ENCODE data around the gene COL19A1.
"Not testable (repeated sequence)": the region's sequence is repeated elsewhere in the genome, so short reads cannot be mapped to it uniquely, and the experiment has no call there.

The COL19A1 gene

DNA sequence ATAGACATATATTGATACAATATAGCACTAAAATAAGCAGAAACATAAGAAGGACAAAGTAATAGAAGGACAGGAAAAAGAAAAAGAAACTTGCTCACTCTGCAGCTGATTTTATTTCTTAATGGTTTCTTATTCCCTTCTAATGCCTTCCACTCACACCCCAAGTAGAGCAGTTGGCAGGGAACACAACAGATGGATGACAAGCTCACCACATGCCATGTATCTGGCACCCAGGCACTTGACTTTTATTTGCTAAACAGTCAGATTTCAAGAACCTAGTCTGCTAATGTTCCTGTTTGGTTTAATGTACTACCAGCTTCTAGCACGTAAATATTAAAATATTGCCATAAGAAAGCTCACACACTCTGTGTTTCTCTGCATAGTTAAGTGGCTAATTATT, 87.1 kb downstream of the COL19A1 start:
- DNase-seq (ENCODE audit: insufficient read length, low spot score) (no peak), FAIRE-seq (no peak)

DNA sequence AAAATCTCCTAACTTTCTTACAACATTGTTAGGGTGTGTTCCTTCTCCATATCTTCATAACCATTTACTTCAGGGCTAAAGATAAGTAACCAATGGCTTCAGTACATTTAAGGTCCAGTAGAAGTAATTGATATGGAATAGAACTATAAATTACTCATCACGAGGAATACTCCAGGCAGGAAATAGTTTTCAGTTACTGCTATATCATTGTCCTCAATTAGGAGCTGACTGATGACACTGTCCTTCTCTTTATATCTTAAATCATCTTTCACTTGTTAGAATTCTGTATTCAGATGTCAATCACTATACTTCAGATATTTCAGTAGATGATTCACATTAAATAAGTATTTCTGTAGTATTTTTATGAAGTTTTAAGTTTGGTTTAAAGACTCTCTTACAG, 88.4 kb downstream of the COL19A1 start:
- FAIRE-seq (no peak), DNase-seq (ENCODE audit: insufficient read length, low spot score) (no peak)

DNA sequence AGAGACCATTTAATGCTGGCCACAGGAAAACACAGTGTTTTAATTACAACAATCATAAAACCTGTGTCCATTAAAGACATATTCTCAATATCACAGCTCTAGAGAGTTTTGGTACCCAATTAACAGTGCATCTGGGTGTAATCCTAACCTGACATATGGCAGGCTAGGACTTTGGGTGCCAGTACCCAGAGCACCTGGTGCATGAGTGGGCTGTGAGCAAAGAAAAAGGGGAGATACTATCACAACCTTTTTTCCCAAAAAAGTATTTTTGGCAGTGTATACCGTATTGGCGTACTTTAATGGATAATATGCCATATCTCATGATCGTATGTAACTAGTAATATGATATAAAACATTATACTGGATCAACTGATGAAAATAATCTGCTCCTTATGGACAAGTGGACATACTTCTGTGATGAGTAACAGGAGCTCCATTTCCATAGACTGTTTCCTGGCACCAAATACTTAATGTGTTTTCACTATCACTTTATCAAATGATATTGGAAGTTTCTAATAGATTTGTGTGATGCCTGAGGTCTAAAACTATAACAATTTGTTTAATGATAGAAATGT, 91.7 kb downstream of the COL19A1 start:
- DNase-seq (ENCODE audit: insufficient read length, low spot score) (no peak), FAIRE-seq (no peak)

DNA sequence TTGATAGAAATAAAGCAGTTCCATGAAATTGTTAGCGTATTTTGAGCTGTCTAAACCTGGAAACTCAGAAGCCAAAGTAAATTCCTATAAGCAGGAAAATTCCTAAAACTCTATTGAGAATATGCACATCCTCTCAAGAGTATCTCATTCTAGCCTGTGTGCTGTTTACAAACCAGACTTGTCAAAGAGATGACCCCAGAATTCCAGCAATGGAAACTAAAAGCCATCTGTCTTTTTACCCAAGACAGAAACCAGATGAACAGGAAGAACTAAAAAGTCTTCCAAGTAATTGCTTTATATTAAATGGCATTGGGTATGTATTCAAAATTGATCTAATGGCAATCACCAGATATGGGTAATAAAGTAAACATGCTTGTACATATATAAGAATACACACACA, 92.6 kb downstream of the COL19A1 start:
- no peak for FAIRE-seq
- DNase-seq (ENCODE audit: insufficient read length, low spot score) = no peak

DNA sequence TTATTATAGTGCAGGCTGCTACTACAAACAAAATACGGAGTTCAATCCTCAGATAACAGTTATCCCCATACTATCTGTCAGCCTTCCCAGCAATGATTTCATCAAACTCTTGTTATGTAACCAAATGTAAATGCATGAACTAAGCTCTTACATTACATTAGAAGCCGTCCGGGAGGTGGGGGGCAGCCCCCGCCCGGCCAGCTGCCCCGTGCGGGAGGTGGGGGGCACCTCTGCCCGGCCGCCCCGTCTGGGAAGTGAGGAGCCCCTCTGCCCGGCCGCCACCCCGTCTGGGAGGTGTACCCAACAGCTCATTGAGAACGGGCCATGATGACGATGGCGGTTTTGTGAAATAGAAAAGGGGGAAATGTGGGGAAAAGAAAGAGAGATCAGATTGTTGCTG, 99.6 kb downstream of the COL19A1 start:
- FAIRE-seq; DNase-seq (ENCODE audit: insufficient read length, low spot score): not testable (repeated sequence)

DNA sequence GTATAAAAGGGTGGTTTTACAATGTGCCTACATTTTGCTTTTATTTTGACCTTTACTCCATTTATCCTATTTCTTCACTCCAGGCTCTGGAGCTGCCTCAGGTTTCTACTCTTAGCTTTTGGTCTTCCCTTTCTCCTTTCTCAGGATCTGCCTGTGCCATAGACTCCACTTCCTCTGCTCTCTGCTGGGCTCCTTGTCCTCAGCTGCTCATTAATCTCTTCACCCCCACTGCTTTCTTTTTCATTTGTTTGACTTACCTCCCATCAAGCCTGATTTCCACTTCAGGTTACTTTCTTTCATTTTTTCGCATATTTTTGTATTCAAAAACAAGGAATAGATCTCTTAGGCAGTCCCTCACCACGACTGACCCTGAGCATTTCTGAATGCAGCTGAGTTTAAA, 106.8 kb downstream of the COL19A1 start:
- DNase-seq (ENCODE audit: insufficient read length, low spot score) (no peak), FAIRE-seq (no peak)

DNA sequence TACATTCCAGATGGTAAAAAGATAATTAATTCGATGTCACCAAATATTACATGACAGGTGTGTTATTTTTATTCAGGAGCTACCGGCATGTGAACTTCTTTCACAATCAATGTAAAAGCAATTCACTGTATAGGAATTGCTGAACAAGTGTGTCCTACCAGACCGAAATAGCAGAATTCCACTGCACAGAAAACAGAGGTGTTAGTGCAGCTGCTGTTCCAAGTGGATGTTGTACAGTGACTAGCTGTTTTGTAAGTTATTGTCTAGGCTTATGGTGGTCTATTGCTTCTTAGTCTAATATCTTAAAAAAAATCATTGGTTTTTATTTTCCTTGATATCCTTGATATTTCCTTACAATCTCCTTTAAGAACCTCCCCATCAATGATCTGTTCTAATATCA, 107.4 kb downstream of the COL19A1 start:
- no peak for FAIRE-seq
- no peak for DNase-seq (ENCODE audit: insufficient read length, low spot score)

DNA sequence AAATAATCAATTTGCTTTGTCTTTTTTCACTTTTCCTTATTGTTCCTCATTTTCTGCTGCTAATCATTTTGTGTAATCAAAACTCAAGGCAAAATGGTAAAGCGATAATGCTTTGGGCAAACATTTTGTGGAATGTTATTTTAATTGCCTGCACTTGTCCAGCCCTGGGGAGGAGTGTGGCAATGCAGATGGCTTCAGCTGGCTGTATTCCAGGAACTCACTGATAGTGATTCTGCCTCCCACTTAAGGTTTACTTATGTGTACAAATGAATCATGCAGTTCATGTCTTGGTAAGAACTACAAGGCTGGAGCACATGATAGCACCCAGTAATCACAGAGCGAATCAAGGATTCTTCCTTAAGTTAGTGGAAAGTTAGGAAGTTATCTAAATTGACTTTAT, 107.8 kb downstream of the COL19A1 start:
- FAIRE-seq (no peak), DNase-seq (ENCODE audit: insufficient read length, low spot score) (no peak)

DNA sequence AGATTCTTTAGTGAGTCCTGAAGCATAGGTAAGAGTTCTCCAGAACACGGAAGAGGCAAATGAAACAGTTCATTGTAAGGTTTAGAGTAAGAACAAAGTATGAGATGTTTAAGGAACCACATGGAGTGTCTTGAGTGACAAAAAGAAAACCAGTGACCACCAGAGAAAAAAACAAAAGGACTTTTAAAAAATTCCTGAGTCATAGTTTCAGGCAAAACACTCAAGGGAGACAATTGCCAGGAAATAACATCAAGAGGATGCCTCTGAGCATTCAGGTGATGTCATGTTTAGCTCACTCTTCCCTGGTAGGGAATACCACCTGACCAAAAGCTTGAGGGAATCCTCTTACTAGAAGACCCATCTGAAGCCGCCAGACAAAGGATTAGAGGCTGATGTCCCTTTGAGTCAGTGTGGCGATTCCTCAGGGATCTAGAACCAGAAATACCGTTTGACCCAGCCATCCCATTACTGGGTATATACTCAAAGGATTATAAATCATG, 110.3 kb downstream of the COL19A1 start:
- FAIRE-seq = no peak
- no peak for DNase-seq (ENCODE audit: insufficient read length, low spot score)

DNA sequence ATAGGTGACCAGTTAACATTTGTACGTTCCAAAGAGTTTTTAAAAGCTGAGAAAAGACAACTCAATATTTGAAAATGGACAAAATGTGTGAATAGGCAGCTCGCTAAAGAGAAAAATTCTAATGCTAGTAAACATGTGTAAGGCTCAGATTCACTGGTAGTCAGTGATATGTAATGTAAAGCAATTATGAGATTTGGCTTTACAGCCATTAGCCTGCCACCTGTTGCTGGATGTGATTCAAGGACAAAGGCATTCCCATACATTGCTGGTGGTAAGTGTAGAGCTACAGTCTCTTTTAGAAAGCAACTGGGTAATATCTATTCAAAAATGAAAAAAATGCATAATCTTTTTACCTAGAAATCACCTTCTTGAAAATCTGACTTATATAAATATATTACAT, 114.3 kb downstream of the COL19A1 start:
- FAIRE-seq = no peak
- no peak for DNase-seq (ENCODE audit: insufficient read length, low spot score)

DNA sequence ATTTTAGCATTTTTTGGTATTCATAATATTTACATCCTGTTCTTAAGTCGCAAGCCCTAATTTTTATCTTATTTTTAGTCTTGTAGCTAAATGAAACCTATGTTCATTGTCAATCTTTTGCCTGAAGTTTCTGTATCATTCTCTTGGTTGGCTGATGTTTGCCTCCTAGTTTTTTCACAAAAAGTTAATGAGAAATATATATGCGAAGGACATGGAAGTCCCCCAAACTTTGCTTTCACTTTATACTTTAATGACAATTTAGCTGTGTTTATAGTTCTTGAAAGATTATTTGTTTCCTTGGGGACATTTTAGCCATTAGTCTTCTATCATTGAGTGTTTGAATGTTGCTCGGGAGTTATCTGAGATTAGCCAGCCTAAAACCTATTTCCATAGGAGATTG, 118.2 kb downstream of the COL19A1 start:
- no peak for DNase-seq (ENCODE audit: insufficient read length, low spot score)
- FAIRE-seq = no peak

DNA sequence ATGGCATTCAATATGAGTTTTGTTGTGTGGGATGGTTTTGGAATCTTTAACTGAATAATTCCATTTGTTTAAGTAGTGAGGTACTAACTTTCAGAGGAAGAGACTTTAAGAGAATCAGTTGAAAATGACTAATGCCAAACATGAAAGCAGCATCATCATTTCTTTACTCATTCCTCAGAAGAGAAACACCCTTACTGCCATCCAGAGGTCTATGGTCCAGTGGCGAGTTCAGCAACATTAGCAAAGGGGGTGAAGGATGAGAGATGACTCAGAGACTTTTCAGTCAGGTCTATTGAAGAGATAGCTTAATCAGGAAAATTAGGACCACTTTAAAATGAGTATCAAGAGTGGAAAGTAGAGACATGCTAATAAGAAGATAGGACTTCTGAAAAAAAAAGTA, 118.8 kb downstream of the COL19A1 start:
- no peak for FAIRE-seq
- DNase-seq (ENCODE audit: insufficient read length, low spot score) = no peak

DNA sequence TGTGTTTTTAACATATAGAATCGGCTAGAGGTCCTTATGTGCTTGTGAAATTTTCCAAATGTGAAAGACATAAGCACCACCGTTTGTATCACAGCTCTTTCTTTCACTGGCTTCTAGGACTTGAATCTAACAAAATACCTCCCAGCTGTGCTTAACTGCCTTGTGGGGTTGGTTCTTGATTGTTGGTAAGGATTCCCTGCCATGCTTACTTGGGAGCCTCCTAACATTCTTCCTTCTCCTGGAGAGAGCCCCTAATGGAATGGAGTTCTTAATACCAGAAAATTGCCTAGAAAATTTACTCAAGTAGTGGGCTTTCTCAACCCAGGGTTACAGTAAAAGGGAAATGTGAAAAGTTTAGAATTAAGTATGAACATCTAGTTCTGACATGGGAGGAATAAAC, 121.2 kb downstream of the COL19A1 start:
- DNase-seq (ENCODE audit: insufficient read length, low spot score) (no peak), FAIRE-seq (no peak)

DNA sequence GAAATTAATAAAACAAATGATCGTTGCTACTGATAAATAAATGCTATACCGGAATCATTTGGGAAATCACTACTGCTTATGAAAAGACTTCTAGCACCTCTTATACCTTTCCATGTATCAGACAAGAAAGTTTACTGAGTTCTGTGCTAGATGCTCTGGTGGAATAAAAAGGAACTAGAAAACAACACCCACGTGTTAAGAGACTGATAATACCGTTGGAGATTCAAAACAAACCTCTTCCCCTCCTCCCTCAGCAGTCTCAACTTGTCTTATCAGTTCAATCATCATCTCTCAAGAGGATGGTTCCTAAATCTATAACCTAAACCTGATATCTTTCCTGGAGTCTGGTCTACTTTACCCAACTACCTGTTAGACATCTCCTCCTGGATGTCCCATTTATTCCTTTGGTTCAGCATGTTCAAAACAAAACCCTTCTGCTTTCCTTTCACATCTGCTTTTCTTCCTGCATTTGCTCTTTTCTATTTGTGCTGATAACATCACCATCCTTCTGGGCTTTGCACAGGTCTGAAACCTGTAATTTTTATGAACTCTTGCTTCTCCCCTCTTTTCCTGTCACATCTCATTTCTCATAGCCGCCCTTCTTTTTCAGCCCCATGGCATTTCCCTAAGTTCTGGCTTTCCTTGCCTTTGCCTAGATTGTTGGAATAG, 122.2 kb downstream of the COL19A1 start:
- DNase-seq (ENCODE audit: insufficient read length, low spot score) (no peak), FAIRE-seq (no peak)

DNA sequence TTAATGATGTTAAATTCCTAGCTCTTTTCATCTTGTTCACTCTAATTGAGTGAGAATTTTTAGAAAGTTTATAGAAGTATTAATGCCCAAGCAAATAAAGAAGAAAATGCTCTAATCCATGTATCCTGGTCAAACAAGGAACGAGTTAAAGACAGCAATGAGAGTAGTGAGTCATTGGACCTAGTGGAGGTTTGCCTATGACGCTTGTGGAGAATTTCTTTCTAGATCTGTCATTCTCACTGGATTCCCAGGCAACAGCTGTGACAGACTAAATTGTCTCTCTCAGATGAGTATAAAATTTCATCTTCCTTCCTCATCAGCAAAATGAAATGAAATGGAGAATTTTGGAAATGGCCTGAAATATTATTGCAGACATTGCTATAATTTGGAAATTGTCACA, 127.9 kb downstream of the COL19A1 start:
- DNase-seq (ENCODE audit: insufficient read length, low spot score) (no peak), FAIRE-seq (no peak)

DNA sequence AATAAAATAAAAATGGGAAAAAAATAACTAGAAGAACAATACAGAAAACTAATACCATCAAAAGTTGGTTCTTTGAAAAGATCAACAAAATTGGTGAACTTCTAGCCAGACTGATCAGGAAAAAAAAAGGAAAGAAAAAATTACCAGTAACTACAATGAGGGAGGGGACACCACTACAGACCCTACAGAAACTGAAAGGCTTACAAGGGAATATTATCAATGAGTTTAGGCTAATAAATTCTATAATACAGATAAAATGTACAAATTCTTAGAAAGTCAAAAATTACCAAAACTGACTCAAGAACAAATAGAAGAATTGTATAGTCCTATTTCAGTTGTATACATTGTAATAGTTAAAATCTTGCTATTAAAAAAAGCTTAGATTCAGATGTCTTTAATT, 141.8 kb downstream of the COL19A1 start:
- no peak for DNase-seq (ENCODE audit: insufficient read length, low spot score)
- no peak for FAIRE-seq

DNA sequence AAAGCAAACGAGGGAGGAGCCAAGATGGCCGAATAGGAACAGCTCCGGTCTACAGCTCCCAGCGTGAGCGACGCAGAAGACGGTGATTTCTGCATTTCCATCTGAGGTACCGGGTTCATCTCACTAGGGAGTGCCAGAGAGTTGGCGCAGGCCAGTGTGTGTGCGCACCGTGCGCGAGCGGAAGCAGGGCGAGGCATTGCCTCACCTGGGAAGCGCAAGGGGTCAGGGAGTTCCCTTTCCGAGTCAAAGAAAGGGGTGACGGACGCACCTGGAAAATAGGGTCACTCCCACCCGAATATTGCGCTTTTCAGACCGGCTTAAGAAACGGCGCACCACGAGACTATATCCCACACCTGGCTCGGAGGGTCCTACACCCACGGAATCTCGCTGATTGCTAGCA, 144.0 kb downstream of the COL19A1 start:
- not testable (repeated sequence) for DNase-seq (ENCODE audit: insufficient read length, low spot score); FAIRE-seq

DNA sequence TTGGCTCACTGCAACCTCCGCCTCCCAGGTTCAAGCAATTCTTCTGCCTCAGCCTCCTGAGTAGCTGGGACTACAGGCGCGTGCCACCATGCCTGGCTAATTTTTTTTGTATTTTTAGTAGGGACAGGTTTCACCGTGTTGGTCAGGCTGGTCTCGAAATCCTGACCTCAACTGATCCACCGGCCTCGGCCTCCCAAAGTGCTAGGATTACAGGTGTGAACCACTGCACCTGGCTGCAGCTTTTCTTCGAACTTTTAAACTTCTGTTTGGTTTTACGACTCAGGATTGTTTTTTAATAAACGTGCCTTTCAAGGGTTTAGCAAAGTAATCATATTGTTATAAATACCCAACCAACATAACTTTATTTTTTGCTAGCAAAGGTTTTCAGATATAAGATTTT, 156.8 kb downstream of the COL19A1 start:
- not testable (repeated sequence) for DNase-seq (ENCODE audit: insufficient read length, low spot score); FAIRE-seq

DNA sequence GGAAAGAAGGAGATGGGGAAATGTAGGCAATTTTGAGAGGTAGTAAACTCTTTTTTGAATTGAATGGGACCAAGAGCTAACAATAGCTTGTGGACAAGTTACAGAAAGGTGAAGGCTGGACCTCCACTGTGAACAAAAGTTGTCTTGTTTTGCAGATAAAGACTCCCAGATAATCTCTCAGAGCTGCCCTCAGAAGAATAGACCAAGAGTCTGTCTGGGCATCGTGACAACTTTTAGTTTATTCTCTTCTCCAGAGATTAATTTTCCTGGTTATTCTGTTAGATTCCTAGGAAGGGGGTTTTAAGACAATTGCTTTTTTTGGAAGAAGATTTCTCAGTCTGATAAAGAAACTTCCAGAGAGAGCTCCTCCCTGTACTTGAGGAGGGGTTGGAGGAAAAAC, 161.9 kb downstream of the COL19A1 start:
- no peak for FAIRE-seq

DNA sequence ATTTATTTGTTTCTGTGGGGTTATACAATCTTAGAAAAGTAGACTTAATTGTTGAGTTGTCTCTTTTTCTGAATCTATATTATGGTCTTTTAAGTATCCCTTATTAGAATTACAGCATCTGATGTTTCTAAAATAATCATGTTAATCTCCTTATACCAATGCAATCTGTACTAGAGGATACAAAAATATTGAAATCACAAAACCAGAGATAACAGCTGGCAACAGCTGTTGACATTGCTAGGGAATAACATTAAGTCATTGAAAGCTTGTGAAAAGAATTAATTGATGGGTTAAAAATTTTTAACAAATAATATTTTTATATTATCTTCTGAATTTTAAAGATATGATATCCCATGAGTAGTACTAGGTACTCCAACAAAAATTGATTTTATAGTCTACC, 162.6 kb downstream of the COL19A1 start:
- FAIRE-seq (no peak), DNase-seq (ENCODE audit: insufficient read length, low spot score) (no peak)

More for the DNA sequence above, 161.9 kb downstream of the COL19A1 start:
- no peak for DNase-seq (ENCODE audit: insufficient read length, low spot score)

DNA sequence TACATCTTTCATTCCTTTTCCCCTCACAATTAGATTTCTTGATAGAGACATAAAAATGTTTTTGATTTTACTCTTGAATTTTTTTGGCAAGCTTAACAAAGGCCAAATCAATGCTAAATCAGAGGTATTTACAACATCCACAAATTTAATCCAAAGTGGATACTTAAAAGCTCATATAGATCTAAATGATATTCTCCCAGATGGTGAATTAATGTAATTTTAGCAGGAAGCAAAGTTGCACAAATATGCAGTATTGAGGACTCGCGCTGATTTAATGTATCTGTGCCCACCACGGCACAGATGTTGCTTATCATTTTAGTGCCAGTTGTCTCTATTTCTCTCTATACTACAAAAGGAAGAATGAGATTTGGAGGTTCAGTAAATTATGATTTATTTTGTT, 167.4 kb downstream of the COL19A1 start:
- DNase-seq (ENCODE audit: insufficient read length, low spot score) = no peak
- FAIRE-seq = no peak

DNA sequence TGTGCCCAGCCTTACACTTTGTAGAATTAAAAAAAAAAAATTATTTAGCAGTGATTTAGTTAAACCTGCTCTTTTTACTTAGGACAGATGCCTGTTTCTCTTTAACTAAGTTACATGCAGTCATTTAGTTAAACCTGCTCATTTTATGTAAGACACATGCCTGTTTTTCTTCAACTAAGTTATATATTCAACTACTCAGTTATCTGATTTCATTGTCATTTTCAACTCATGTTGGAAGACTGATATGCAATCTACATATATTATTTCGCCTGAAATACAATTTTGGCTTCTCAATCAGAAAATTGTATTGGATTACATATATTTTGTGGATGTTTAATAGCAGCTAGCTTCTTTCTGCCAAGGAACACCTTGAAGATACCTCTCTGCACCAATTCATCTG, 171.1 kb downstream of the COL19A1 start:
- no peak for FAIRE-seq
- no peak for DNase-seq (ENCODE audit: insufficient read length, low spot score)

DNA sequence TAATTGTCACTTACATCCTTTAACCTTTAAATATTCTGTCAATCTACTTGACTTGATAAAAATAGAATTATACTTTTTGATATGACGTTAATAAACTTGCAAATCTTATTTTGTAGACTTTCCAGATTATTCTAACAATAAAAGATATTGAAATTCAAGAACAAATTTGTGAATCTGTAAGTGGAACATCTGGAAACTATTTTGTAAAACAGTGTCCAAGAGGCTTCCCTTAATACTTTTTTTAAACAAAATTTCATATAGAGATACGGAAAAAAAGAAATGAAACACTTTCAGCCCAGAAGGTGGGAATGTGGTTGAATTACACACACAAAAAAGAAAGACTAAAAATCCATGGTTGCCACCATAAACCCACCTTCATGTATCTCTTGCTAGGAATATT, 174.4 kb downstream of the COL19A1 start:
- no peak for FAIRE-seq
- DNase-seq (ENCODE audit: insufficient read length, low spot score) = no peak

All from HTR-8/SVneo (cell line).